Left ventricle myocardium superior (tissue), 1 donor: Measurements from ENCODE around the gene UBE2S. TPM values are rescaled to one million over a fixed set of nuclear protein-coding genes. Genes with fewer than 3 reads are reported as not detected.
"Not testable (repeated sequence)": the region's sequence is repeated elsewhere in the genome, so short reads cannot be mapped to it uniquely, and the experiment has no call there.

ENCODE experiments used
- ATAC-seq: fragments of 200-7000 bp; cut with Tn5 transposase; one replicate; pipeline ENCODE4 v1.9.1; 2020; ENCODE audit warnings: mild to moderate bottlenecking, moderate library complexity
- DNase-seq: peaks from one replicate; pipeline ENCODE4 v3.0.0-alpha.2; 2020
- intact Hi-C: fragments of 100-400 bp; cut with micrococcal nuclease; formaldehyde crosslinking; loops from one replicate; pipeline ENCODE4 v1.11.0; 2022
- total RNA-seq: library from RNA; stranded (reverse); fragmentation: NEBNext Ultra II Directional; extraction: Animal tissue kit (Norgen Biotek cat#: 25700); gene quantifications from one replicate; pipeline ENCODE4 v1.2.1, GENCODE V29; 2021
- donor health status: DM: no; HTN: yes; CAD: no; lungs with severe emphysema.

The UBE2S gene
- total RNA-seq, 1 donor from 2014 or later, result 24.5 TPM

DNA sequence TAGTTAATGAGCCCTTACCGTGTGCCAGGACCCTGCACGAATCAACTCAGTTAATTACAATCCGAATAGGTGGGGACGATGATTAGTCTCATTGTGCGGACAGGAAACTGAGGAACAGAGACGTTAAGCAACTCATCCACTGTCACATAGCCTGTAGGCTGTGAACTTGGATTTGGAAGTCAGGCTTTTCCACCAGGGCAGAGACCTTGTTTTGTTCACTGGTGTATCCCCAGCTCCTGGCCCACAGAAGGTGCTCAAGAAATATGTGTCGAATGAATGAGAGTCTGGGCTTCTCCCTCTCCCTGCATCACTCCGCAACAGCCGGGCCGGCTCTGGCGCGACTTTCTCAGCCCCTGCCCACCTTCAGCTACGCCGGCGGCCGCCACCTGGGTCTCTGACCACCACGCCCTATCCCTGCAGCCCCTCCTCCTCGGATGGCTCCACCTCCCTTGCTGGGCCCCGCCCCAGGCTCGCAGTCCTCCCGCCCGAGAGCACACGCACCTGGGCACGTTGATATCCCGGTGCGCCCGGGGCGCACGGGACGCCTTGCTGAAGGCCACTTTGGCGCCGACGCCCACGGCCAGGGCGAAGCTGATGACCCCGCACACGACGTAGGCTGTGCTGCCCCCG lies 34.2 kb upstream of the UBE2S start:
- DNase-seq (no peak), ATAC-seq (no peak)
- intact Hi-C loops, result no loop called here

- no peak for ATAC-seq
- intact Hi-C loops, result no loop called here
- no peak for DNase-seq
These were observed 33.7 kb upstream of the UBE2S start for GRCh38 chr19:55441319-55441691.

DNA sequence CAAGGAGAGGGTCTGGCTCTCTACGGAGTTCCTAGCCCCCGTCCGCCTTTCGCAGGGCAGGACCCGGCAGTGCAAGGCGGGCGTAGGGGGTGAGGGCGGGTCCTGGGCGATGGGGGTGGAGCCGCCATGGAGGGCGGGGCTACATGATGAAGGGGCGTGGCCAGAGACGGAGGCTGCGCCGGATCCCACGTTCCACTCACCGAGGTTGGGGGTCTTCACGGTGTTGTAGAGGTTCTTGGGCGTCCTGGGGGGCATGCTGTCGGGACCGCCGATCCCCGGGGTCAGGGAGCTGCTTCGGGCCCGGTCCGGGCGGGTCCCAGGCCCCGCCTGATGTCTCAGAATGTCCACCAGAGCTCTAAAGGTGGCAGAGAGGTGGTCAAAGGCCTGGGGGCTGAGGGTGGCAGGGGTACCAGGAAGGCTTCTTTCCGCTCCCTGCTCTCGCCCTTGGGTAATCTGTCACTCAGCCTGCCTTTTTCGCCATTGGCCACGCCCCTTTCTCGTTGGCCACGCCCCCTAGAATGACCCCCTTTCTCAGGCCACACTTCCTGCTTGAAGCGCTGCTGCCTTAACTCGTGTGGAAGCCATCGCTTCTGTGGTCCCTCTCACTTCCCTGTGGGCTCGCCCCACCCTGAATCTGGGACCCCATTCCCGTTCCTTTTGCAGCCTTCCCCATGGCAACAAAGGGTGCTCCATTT lies 33.0 kb upstream of the UBE2S start:
- intact Hi-C loops, result no loop called here
- ATAC-seq, result no peak

GRCh38 chr19:55439052-55439451 lies 31.5 kb upstream of the UBE2S start:
- intact Hi-C loops, result no loop called here
- ATAC-seq (no peak), DNase-seq (no peak)

More for the DNA sequence above, 33.0 kb upstream of the UBE2S start:
- no peak for DNase-seq

DNA sequence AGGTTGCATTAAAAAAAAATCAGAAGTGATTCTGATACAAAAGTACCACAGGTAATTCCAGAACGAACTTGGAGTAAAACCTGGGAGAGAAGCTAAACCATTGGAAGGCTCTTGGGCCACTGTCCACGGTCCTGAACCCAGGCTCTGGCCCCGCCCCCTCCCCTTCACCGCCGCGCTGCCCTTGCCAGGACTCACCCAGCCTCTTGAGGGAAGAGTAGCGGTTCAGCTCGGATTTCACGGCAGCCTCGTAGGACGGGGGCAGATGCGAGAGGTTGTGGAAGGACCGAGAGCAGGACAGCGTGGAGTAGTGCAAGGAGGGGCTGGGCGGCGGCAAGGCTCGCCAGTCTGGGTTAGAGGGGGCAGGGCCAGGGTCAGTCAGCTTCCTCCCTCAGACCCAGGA lies 29.8 kb upstream of the UBE2S start:
- DNase-seq, result peak; percentile 73
- intact Hi-C loops, result no loop called here
- ATAC-seq, result peak; percentile 89

DNA sequence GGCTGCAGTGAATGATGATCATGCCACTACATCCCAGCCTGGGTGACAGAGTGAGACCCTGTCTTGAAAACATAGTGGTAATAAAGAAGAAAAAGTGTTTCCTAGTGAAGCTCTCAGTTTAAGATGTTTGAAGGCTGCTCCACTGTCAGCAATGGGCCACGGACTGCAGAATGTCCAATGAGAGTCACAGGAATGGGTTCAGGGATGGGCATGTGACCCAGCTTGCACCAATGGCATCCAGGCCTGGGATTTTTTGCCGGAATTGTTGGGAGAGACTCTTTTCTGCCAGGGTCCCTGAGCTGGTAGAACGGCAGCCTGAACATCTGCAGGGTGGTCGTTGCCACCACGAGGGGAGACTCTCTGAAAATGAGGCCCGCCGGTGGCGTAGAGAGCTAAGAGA lies 29.3 kb upstream of the UBE2S start:
- intact Hi-C loops, result no loop called here
- no peak for DNase-seq

GRCh38 chr19:55435020-55435419 lies 27.4 kb upstream of the UBE2S start:
- intact Hi-C loops, result no loop called here
- DNase-seq, result no peak
- no peak for ATAC-seq

More for the DNA sequence above, 29.3 kb upstream of the UBE2S start:
- ATAC-seq, result no peak

GRCh38 chr19:55434356-55434919 lies 26.9 kb upstream of the UBE2S start:
- no peak for ATAC-seq
- no peak for DNase-seq
- intact Hi-C loops, result no loop called here

GRCh38 chr19:55433292-55433691 lies 25.7 kb upstream of the UBE2S start:
- DNase-seq (no peak), ATAC-seq (no peak)
- intact Hi-C loops, result no loop called here

GRCh38 chr19:55432241-55432959 lies 24.8 kb upstream of the UBE2S start:
- no peak for DNase-seq
- ATAC-seq, result no peak
- intact Hi-C loops, result no loop called here

- DNase-seq, result no peak
- no peak for ATAC-seq
- intact Hi-C loops, result no loop called here
These were observed 23.6 kb upstream of the UBE2S start for GRCh38 chr19:55431183-55431582.

- no peak for ATAC-seq
- intact Hi-C loops, result no loop called here
- no peak for DNase-seq
These were observed 18.5 kb upstream of the UBE2S start for GRCh38 chr19:55426042-55426441.

GRCh38 chr19:55424518-55424917 lies 16.9 kb upstream of the UBE2S start:
- intact Hi-C loops, result no loop called here
- ATAC-seq (no peak), DNase-seq (no peak)

DNA sequence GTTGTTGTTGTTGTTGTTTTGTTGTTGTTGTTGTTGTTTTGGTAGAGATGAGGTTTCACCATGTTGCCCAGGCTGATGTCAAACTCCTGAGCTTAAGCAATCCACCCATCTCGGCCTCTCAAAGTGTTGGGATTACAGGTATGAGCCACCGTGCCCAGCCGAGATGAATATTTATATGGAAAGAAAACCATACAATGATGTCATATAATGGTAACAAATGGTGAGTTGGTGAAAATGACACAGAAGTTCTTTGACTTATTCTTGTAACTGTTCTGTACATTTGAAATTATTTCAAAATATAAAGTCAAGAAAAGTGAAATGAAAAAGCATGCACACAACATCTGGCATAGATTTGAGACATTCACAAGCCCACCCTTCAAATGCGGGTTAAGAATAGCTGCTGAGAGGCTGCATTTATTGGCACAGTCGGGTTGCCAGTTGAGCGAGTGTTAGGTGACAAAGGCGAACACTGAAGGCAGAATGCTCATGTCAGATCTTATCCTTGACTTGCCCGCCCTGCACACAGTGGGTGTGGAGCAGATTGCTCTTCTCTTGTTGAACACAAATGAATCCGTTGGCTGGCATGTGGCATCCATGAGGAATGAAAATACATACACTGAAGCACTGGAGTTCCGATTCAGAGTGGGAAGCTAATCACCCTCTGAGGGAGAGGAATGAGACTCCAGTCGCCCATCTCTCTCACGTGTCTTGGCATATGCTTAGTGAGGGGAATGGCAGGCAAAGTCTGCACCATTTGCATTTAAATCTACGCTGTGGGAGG lies 15.8 kb upstream of the UBE2S start:
- intact Hi-C loops, result no loop called here
- no peak for ATAC-seq
- no peak for DNase-seq

DNA sequence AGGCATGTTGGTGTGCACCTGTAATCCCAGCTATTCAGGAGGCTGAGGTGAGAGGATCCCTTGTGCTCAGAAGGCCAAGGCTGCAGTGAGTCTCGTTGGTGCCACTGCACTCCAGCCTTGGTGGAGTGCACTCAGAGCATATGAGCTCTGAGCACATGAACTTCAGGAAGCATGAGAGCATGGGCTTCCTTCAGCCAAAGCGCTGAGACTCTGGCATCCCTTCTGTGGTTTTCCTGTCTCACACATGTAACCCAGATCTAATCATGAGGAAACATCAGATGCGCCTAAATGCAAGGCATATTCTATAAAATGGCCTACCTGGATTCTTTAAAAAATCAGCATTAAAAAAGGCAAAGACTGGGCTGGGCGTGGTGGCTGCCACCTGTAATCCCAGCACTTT lies 13.7 kb upstream of the UBE2S start:
- ATAC-seq, DNase-seq: not testable (repeated sequence)

DNA sequence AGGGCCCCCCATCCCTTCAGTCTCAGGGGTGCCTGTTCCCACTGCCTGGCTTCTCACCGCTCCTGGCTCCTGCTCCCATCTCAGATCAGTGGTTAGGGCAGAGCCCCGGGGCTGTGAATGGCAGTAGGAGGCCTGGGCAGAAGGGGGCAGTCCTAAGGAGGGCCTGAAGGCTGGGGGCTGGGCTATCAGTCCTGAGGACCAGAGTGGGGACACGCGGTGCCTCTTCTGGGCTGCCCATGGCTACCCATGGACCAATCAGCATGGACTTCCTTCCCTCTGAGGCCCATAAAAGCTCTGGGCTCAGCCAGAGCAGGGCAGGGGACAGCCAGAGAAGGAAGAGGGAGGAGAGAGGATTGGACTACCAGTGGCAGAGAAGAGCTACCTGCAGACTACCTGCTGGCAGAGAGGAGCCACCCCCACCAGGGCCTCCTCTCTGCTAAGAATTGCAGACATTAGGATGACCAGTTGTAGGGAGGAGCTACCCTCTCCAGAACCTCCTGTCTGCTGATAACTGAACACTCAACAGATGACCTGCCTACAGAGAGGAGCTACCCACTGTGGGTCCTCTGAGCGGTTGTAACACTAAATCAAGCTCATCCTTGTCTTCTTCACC lies 12.1 kb upstream of the UBE2S start:
- ATAC-seq (no peak), DNase-seq (no peak)
- intact Hi-C loops, result no loop called here

More for the DNA sequence above, 13.7 kb upstream of the UBE2S start:
- intact Hi-C loops, result not testable (repeated sequence)

DNA sequence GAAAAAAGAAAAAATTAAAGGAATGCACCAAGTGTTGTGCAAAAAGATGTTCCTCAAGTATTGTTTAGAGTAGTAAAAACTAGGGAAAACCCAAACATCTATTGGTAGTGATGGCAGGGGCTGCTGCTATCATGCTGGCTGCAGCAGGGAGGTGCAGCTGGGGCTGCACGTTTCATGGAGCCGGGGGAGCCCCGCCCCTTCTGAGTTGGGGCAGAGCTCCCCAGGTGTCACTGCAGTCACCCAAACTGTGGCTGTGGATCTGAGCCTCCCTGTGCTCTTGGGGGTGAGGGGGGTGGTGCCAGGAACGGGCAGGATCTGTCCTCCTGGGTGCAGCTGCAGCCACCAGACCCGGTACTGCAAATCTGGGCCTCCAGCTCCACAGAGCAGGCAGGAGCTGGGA lies 11.5 kb upstream of the UBE2S start:
- intact Hi-C loops, result no loop called here
- DNase-seq, result no peak
- ATAC-seq, result no peak

- intact Hi-C loops, result no loop called here
- ATAC-seq (peak; percentile 85), DNase-seq (no peak)
These were observed 10.6 kb upstream of the UBE2S start for GRCh38 chr19:55418185-55418584.

- DNase-seq (no peak), ATAC-seq (no peak)
- intact Hi-C loops, result no loop called here
These were observed 2.6 kb upstream of the UBE2S start for GRCh38 chr19:55410168-55410567.
